K562 treated with DMSO at 1 percent for 24 hours (cell line): ENCODE results near the gene HMGN5. TPM values are rescaled to one million over a fixed set of nuclear protein-coding genes. Genes with fewer than 3 reads are reported as not detected.

Experiments
- total RNA-seq: library from RNA; unstranded; fragments of 300-600 nt; gene quantifications from 2 replicates; pipeline ENCODE4 v1.2.3, GENCODE V29; 2022; ENCODE audit warnings: low read depth; ENCODE audit not compliant: insufficient read depth

The HMGN5 gene, protein sequence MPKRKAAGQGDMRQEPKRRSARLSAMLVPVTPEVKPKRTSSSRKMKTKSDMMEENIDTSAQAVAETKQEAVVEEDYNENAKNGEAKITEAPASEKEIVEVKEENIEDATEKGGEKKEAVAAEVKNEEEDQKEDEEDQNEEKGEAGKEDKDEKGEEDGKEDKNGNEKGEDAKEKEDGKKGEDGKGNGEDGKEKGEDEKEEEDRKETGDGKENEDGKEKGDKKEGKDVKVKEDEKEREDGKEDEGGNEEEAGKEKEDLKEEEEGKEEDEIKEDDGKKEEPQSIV
- 5.4 and 8.5 TPM in 2 replicates for total RNA-seq

DNA sequence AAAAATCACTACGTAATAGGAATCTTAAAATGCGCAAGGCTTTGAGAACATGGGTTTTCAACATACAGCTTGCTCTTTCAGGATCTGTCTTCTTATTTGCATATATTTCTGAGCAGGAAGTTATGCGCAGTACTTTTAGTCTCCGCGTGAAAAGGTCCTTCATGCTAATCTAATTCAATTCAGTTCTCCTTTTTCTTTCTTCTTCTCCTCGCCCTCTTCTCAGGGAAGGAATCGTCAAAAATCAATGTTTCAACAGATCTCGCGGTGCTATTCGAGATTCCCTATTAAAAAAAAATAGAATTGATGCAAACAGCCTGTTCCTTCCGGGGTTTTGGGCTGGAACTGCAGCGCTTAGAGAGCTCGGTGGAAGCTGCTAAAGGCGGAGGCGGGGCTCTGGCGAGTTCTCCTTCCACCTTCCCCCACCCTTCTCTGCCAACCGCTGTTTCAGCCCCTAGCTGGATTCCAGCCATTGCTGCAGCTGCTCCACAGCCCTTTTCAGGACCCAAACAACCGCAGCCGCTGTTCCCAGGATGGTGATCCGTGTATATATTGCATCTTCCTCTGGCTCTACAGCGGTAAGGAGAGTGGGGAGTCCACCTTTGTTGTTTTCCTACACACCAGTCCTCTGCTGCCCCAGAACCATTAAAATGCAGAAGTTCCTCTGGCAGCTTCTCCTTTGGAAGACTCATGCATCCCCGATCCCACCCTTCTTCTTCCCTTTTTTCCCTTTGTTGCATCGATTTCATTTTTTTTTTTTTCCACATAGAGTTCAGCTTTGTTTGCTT is at the start of gene HMGN5, which contains the start of gene SH3BGRL:
TSS of gene HMGN5 (minus strand) at position 243 of the 785 bp plus-strand sequence. CDS start 80,364 bp downstream, outside the sequence.
TSS of gene SH3BGRL (plus strand) at position 432 of the 785 bp plus-strand sequence. CDS start at position 531, 99 bp downstream.

Other genes starting within 250 kb of the HMGN5 start
- 17.3 and 18.4 TPM in 2 replicates for gene SH3BGRL, start 189 bp upstream of the HMGN5 start, total RNA-seq